A673 (cell line): ENCODE results near the gene WHAMM. TPM values are rescaled to one million over a fixed set of nuclear protein-coding genes. Genes with fewer than 3 reads are reported as not detected.

Experiments used
- BruUV-seq: library from RNA; stranded (reverse); fragments of 400-500 nt; replicated peaks from 2 replicates; lab custom pipeline; 2021; lab: Mats Ljungman, UMichigan
- CTCF ChIA-PET: fragments of 300-600 bp; sonication (Branson Sonifier 250); formaldehyde crosslinking; loops from one replicate; lab custom pipeline; 2022; ENCODE audit warnings: antibody characterized with exemption; lab: Charles Lee
- POLR2A ChIA-PET: fragments of 300-600 bp; sonication (Branson Sonifier 250); formaldehyde crosslinking; loops from one replicate; lab custom pipeline; 2022; ENCODE audit warnings: antibody characterized with exemption; ENCODE audit not compliant: low non-redundant PET; lab: Charles Lee
- DNase-seq: peaks from one replicate; pipeline ENCODE4 v3.0.0-alpha.2; 2015; ENCODE audit warnings: low spot score
- H3K27ac ChIP-seq: fragments of 200-600 bp; sonication (generic); 2 replicates; pipeline ENCODE4 v1.5.1; 2016; ENCODE audit warnings: mixed run types, low read depth, mild to moderate bottlenecking, mixed read lengths, antibody characterized with exemption, low read length; ENCODE audit not compliant: poor library complexity, severe bottlenecking
- H3K27me3 ChIP-seq: fragments of 200-600 bp; sonication (generic); replicated peaks from 2 replicates; pipeline ENCODE4 v1.6.1; 2017; ENCODE audit warnings: mixed run types, low read depth, mild to moderate bottlenecking, mixed read lengths, antibody characterized with exemption, low read length; ENCODE audit not compliant: insufficient read depth, poor library complexity
- H3K36me3 ChIP-seq: fragments of 200-600 bp; sonication (generic); 2 replicates; pipeline ENCODE4 v1.6.1; 2016; ENCODE audit warnings: mixed run types, mild to moderate bottlenecking, mixed read lengths, antibody characterized with exemption, low read length; ENCODE audit not compliant: insufficient read depth, poor library complexity, severe bottlenecking
- H3K4me1 ChIP-seq: fragments of 200-600 bp; sonication (generic); 2 replicates; pipeline ENCODE4 v1.6.1; 2017; ENCODE audit warnings: mixed run types, mild to moderate bottlenecking, mixed read lengths, antibody characterized with exemption, low read length; ENCODE audit not compliant: insufficient read depth, poor library complexity, severe bottlenecking
- H3K4me3 ChIP-seq: fragments of 200-600 bp; sonication (generic); 2 replicates; pipeline ENCODE4 v1.5.1; 2016; ENCODE audit warnings: low read depth, mixed run types, mild to moderate bottlenecking, mixed read lengths, low read length; ENCODE audit not compliant: poor library complexity, severe bottlenecking
- H3K9me3 ChIP-seq: fragments of 200-600 bp; sonication (generic); 2 replicates; pipeline ENCODE4 v1.6.1; 2016; ENCODE audit warnings: mixed run types, low read depth, mild to moderate bottlenecking, mixed read lengths, antibody characterized with exemption, low read length; ENCODE audit not compliant: poor library complexity, severe bottlenecking
- EZH2 ChIP-seq: fragments of 200-600 bp; sonication (generic); IDR thresholded peaks from 2 replicates; pipeline ENCODE4 v1.6.1; 2017; ENCODE audit warnings: borderline replicate concordance, low read depth, mild to moderate bottlenecking, mixed read lengths, antibody characterized with exemption, low read length; ENCODE audit not compliant: poor library complexity, severe bottlenecking
- intact Hi-C: fragments of 100-400 bp; cut with micrococcal nuclease; formaldehyde crosslinking; loops from one replicate; pipeline ENCODE4 v1.10.0; 2022; ENCODE audit not compliant: unreplicated experiment
- total RNA-seq: library from RNA; stranded (reverse); gene quantifications from 2 replicates; pipeline ENCODE4 v1.2.3, GENCODE V29; 2021
- TF ChIP-seq, protein P1 (sequence below): fragments of 300-800, 200-600 bp; sonication (generic); conservative IDR thresholded peaks from 2 replicates; pipeline ENCODE4 v1.5.1; 2017; ENCODE audit warnings: low read depth, mild to moderate bottlenecking, antibody characterized with exemption, low read length, moderate library complexity, mixed read lengths

The WHAMM gene
- total RNA-seq, 1 experiment from 2014 or later: 5.1 TPM

DNA sequence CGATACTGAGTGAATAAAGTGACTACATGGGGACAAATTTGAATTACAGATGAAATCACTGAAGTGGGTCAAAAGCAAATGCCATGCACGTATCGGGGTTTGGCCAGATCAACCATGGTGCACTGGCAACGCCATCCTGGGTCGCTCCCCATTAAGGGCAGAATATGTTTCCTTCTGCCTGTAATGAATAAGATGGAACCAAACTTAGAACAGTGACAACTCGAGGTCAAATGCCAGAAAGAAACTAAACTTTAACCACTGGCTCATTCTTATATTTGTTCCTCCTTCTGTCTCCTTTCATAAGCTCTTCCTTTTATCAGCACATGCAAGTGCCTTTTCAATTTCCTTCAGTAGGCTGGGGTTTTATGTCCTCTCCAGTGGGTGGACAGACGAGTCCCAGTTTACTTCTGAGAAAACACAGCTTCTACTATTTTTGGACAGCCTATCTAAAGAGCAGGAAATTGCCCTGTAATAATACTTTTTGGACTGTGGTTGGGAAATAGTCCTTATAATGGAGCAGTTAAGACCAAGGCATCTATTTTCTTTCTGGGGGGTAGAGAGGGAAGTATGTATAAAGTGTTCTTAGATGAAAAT is 61.4 kb downstream of the WHAMM start:
- CTCF ChIA-PET: no interaction called here
- Histone ChIP-seq H3K9me3 (no peaks in the 10 kb centered on the region), H3K27me3 (no peaks in the 10 kb centered on the region), H3K4me3 (no peak overlapping the region), H3K4me1 (no peaks in the 10 kb centered on the region), H3K27ac (no peak overlapping the region), H3K36me3 (no peaks in the 10 kb centered on the region)
- no peak for DNase-seq
- POLR2A ChIA-PET: no interaction called here
- TF ChIP-seq, protein P1, sequence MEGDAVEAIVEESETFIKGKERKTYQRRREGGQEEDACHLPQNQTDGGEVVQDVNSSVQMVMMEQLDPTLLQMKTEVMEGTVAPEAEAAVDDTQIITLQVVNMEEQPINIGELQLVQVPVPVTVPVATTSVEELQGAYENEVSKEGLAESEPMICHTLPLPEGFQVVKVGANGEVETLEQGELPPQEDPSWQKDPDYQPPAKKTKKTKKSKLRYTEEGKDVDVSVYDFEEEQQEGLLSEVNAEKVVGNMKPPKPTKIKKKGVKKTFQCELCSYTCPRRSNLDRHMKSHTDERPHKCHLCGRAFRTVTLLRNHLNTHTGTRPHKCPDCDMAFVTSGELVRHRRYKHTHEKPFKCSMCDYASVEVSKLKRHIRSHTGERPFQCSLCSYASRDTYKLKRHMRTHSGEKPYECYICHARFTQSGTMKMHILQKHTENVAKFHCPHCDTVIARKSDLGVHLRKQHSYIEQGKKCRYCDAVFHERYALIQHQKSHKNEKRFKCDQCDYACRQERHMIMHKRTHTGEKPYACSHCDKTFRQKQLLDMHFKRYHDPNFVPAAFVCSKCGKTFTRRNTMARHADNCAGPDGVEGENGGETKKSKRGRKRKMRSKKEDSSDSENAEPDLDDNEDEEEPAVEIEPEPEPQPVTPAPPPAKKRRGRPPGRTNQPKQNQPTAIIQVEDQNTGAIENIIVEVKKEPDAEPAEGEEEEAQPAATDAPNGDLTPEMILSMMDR: no peak
- intact Hi-C loops: no loop called here
- no TSS peak for BruUV-seq

DNA sequence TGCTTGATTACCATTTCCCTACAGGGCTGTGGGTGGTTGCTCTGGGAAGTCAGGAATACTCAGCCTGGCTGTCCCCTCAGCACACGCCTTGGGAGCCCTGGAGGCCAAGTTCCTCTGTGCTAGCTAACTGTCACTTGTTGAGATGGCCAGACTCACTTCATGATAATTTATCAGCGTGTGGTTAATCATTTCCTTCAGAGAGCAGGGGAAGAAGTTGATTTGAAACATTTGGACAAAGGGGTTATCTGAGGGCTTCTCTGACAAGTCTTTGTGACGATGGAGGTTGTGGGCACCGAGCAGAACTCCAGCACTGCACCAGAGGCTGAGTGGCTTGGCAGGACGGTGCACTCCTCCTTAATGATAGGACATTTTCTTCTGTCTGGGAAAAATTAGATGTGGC is 61.9 kb downstream of the WHAMM start:
- Histone ChIP-seq H3K27me3 (no peaks in the 10 kb centered on the region), H3K4me1 (no peaks in the 10 kb centered on the region), H3K36me3 (no peaks in the 10 kb centered on the region), H3K27ac (no peak overlapping the region), H3K4me3 (no peak overlapping the region), H3K9me3 (no peaks in the 10 kb centered on the region)
- intact Hi-C loops: no loop called here
- ChIA-PET POLR2A (no interaction called here), CTCF (no interaction called here)
- TF ChIP-seq, protein P1: no peak
- TF ChIP-seq EZH2: no peak
- no TSS peak for BruUV-seq
- DNase-seq: no peak

DNA sequence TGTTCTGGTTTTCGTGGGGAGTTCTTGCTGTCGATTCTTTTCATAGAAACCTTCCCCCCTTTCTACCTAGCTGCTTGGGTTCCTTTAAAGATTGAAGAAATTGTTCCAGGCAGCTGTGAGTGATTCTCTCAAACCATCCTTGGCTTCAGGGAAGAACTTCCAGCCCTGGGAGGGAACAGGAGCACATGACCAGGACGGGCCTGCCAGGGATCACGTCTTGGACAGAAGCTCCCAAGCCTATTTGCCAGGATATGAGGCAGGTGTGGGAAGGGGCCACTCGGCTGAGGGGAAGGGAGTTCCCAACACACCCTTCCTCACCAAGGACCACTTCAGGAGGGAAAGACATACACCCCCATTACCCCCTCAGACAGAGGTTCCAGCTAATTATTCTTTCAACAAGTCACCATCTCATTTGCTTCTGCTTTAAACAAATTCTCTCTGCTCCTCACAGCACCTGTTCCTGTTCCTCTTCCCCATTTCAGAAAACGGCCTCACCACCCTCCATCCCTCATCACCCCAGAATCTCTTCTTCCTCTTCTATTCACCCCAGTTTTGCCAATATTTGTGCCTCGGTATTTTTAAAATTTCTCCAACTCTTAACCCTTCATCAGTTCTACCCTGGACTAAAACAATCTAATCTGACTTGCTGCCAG is 62.5 kb downstream of the WHAMM start:
- intact Hi-C loops: no loop called here
- Histone ChIP-seq H3K36me3 (no peaks in the 10 kb centered on the region), H3K4me3 (no peak overlapping the region), H3K4me1 (no peaks in the 10 kb centered on the region), H3K27me3 (no peaks in the 10 kb centered on the region), H3K27ac (no peak overlapping the region), H3K9me3 (no peaks in the 10 kb centered on the region)
- DNase-seq: no peak
- ChIA-PET POLR2A (no interaction called here), CTCF (no interaction called here)
- TF ChIP-seq, protein P1: no peak
- BruUV-seq: no TSS peak
